H9 (cell line): ENCODE results near the gene LPAR1. TPM values are rescaled to one million over a fixed set of nuclear protein-coding genes. Genes with fewer than 3 reads are reported as not detected.
"Not testable (repeated sequence)": the region's sequence is repeated elsewhere in the genome, so short reads cannot be mapped to it uniquely, and the experiment has no call there.

Experiments used
- DNase-seq: peaks from one replicate; pipeline ENCODE4 v3.0.0-alpha.2; 2017
- H2AFZ ChIP-seq: one replicate; pipeline ENCODE4 v1.6.1; 2013; ENCODE audit warnings: mild to moderate bottlenecking, low read length, control low read depth, moderate library complexity
- H2AK5ac ChIP-seq: 2 replicates; pipeline ENCODE4 v1.6.1; 2013; ENCODE audit warnings: low read length, control low read depth, mixed read lengths; ENCODE audit not compliant: insufficient read length
- H2BK120ac ChIP-seq: one replicate; pipeline ENCODE4 v1.6.1; 2013; ENCODE audit warnings: low read depth, mild to moderate bottlenecking, low read length, control low read depth, inconsistent platforms; ENCODE audit not compliant: poor library complexity, severe bottlenecking
- H2BK12ac ChIP-seq: 2 replicates; pipeline ENCODE4 v1.6.1; 2013; ENCODE audit warnings: low read length, control low read depth, mixed read lengths, low read depth; ENCODE audit not compliant: insufficient read length
- H2BK15ac ChIP-seq: 2 replicates; pipeline ENCODE4 v1.6.1; 2013; ENCODE audit warnings: low read depth, low read length, control low read depth
- H2BK20ac ChIP-seq: one replicate; pipeline ENCODE4 v1.6.1; 2013; ENCODE audit warnings: low read depth, mild to moderate bottlenecking, low read length, control low read depth, inconsistent platforms; ENCODE audit not compliant: poor library complexity, severe bottlenecking
- H2BK5ac ChIP-seq: 2 replicates; pipeline ENCODE4 v1.6.1; 2013; ENCODE audit warnings: low read length, control low read depth, mixed read lengths; ENCODE audit not compliant: insufficient read length
- H3K14ac ChIP-seq: 2 replicates; pipeline ENCODE4 v1.6.1; 2013; ENCODE audit warnings: low read length, control low read depth; ENCODE audit not compliant: insufficient read depth
- H3K18ac ChIP-seq: 2 replicates; pipeline ENCODE4 v1.6.1; 2013; ENCODE audit warnings: low read depth, mild to moderate bottlenecking, mixed read lengths, low read length, control low read depth; ENCODE audit not compliant: insufficient read length
- H3K23ac ChIP-seq: 2 replicates; pipeline ENCODE4 v1.6.1; 2013; ENCODE audit warnings: low read length, control low read depth, mixed read lengths, low read depth; ENCODE audit not compliant: insufficient read length
- H3K23me2 ChIP-seq: 2 replicates; pipeline ENCODE4 v1.6.1; 2013; ENCODE audit warnings: low read depth, mild to moderate bottlenecking, mixed read lengths, low read length, control low read depth; ENCODE audit not compliant: insufficient read length, poor library complexity, severe bottlenecking
- H3K27ac ChIP-seq: 2 replicates; pipeline ENCODE4 v1.5.1; 2013; ENCODE audit warnings: low read length, control low read depth, mixed read lengths, low read depth; ENCODE audit not compliant: insufficient read length
- H3K27me3 ChIP-seq: 2 replicates; pipeline ENCODE4 v1.6.1; 2013; ENCODE audit warnings: low read length, control low read depth, inconsistent platforms; ENCODE audit not compliant: insufficient read depth
- H3K4ac ChIP-seq: 2 replicates; pipeline ENCODE4 v1.6.1; 2013; ENCODE audit warnings: low read depth, mild to moderate bottlenecking, control low read depth, inconsistent platforms, low read length, moderate library complexity
- H3K4me1 ChIP-seq: 2 replicates; pipeline ENCODE4 v1.6.1; 2013; ENCODE audit warnings: low read length, control low read depth, inconsistent platforms; ENCODE audit not compliant: insufficient read depth
- H3K4me2 ChIP-seq: 2 replicates; pipeline ENCODE4 v1.6.1; 2013; ENCODE audit warnings: low read length, control low read depth, mixed read lengths; ENCODE audit not compliant: insufficient read length, insufficient read depth
- H3K56ac ChIP-seq: 2 replicates; pipeline ENCODE4 v1.6.1; 2013; ENCODE audit warnings: low read depth, mild to moderate bottlenecking, mixed read lengths, low read length, control low read depth; ENCODE audit not compliant: insufficient read length
- H3K79me1 ChIP-seq: 2 replicates; pipeline ENCODE4 v1.6.1; 2013; ENCODE audit warnings: low read depth, mild to moderate bottlenecking, moderate library complexity, low read length, control low read depth, inconsistent platforms; ENCODE audit not compliant: insufficient read depth, poor library complexity, severe bottlenecking
- H3K79me2 ChIP-seq: 2 replicates; pipeline ENCODE4 v1.6.1; 2013; ENCODE audit warnings: low read length, control low read depth, inconsistent platforms; ENCODE audit not compliant: insufficient read depth
- H3K9ac ChIP-seq: 2 replicates; pipeline ENCODE4 v1.6.1; 2013; ENCODE audit warnings: low read length, control low read depth, mixed read lengths; ENCODE audit not compliant: insufficient read length; ENCODE audit errors: extremely low read depth
- H3K9me3 ChIP-seq: one replicate; pipeline ENCODE4 v1.6.1; 2013; ENCODE audit warnings: low read depth, low read length, inconsistent platforms; ENCODE audit not compliant: control insufficient read depth
- H3T11ph ChIP-seq: one replicate; pipeline ENCODE4 v1.6.1; 2013; ENCODE audit warnings: mild to moderate bottlenecking, low read length, control low read depth, inconsistent platforms
- H4K20me1 ChIP-seq: one replicate; pipeline ENCODE4 v1.6.1; 2013; ENCODE audit not compliant: control insufficient read depth, insufficient read length, insufficient read depth
- H4K5ac ChIP-seq: 2 replicates; pipeline ENCODE4 v1.6.1; 2013; ENCODE audit warnings: low read depth, mild to moderate bottlenecking, mixed read lengths, low read length, control low read depth; ENCODE audit not compliant: insufficient read length
- H4K8ac ChIP-seq: replicated peaks from 2 replicates; pipeline ENCODE4 v1.6.1; 2013; ENCODE audit warnings: low read length, control low read depth, mixed read lengths, low read depth; ENCODE audit not compliant: insufficient read length
- H4K91ac ChIP-seq: 2 replicates; pipeline ENCODE4 v1.6.1; 2013; ENCODE audit warnings: low read depth, mild to moderate bottlenecking, moderate library complexity, mixed read lengths, low read length, control low read depth; ENCODE audit not compliant: insufficient read length
- H3K27ac Mint-ChIP-seq, 3 experiments: 2 replicates in 2 of 3; 3 replicates in 1 of 3; pipeline ENCODE4 v1.8.0; 2020 to 2021; ENCODE audit warnings: mixed read lengths in 3 of 3, mild to moderate bottlenecking in 1 of 3, moderate library complexity in 1 of 3
- H3K27me3 Mint-ChIP-seq: 2 replicates; pipeline ENCODE4 v1.8.0; 2021; ENCODE audit warnings: low read depth, mild to moderate bottlenecking, moderate library complexity, mixed read lengths
- H3K36me3 Mint-ChIP-seq, 3 experiments: 2 replicates in 2 of 3; 3 replicates in 1 of 3; pipeline ENCODE4 v1.8.0; 2020 to 2021; ENCODE audit warnings: low read depth in 3 of 3, mixed read lengths in 3 of 3; ENCODE audit not compliant: insufficient read depth in 1 of 3
- H3K4me1 Mint-ChIP-seq, 2 experiments: 2 replicates each; pipeline ENCODE4 v1.8.0; 2020; ENCODE audit warnings: mixed read lengths in 2 of 2
- H3K4me3 Mint-ChIP-seq, 2 experiments: 2 replicates in 1 of 2; 3 replicates in 1 of 2; pipeline ENCODE4 v1.8.0; 2020 to 2021; ENCODE audit warnings: mild to moderate bottlenecking in 2 of 2, mixed read lengths in 2 of 2, moderate library complexity in 1 of 2
- H3K9me3 Mint-ChIP-seq, 2 experiments: 2 replicates in 1 of 2; 3 replicates in 1 of 2; pipeline ENCODE4 v1.8.0; 2020; ENCODE audit warnings: mild to moderate bottlenecking in 2 of 2, mixed read lengths in 2 of 2, moderate library complexity in 1 of 2
- CTCF ChIP-seq: fragments of 200-600 bp; sonication (generic); conservative IDR thresholded peaks from 3 replicates; pipeline ENCODE4 v1.8.0; 2021; ENCODE audit warnings: antibody characterized with exemption, mild to moderate bottlenecking
- WGBS: extraction: QIAGEN DNeasy Blood & Tissue Kit; methylation state at CpG from one replicate; pipeline ENCODE4 v1.1.7; 2013; ENCODE audit warnings: missing lambda C conversion rate, low lambda C conversion rate, mixed read lengths; ENCODE audit not compliant: insufficient read length; ENCODE audit errors: extremely low coverage; 5-methylcytosine and 5-hydroxymethylcytosine counted together
- total RNA-seq: library from RNA; stranded (reverse); gene quantifications from 2 replicates; pipeline ENCODE4 v1.2.1, GENCODE V29; 2021

The LPAR1 gene
- total RNA-seq, 1 experiment from 2014 or later = 1.3 TPM

- no peaks in the 10 kb centered on the region for H4K20me1 ChIP-seq
Measured at GRCh38 chr9:111050819-111051218, 12.5 kb upstream of the LPAR1 start.

GRCh38 chr9:111047287-111047686, 9.0 kb upstream of the LPAR1 start:
- not testable (repeated sequence) for H3K23ac ChIP-seq, H2BK120ac ChIP-seq, H2BK20ac ChIP-seq, H4K91ac ChIP-seq, H3K79me2 ChIP-seq, H3K4ac ChIP-seq, H3K36me3 Mint-ChIP-seq, H3K23me2 ChIP-seq, H2AK5ac ChIP-seq, H3K27me3 ChIP-seq, H3K27ac Mint-ChIP-seq, H3K18ac ChIP-seq, H3K27me3 Mint-ChIP-seq, H2AFZ ChIP-seq, H2BK12ac ChIP-seq, H4K20me1 ChIP-seq, H3K4me1 Mint-ChIP-seq, H3K4me1 ChIP-seq, H3T11ph ChIP-seq, H3K27ac ChIP-seq, H4K8ac ChIP-seq, H2BK5ac ChIP-seq, H3K9ac ChIP-seq, H3K79me1 ChIP-seq, H3K4me2 ChIP-seq, DNase-seq, H3K56ac ChIP-seq, H3K4me3 Mint-ChIP-seq, H3K9me3 ChIP-seq, H3K14ac ChIP-seq, H4K5ac ChIP-seq, H2BK15ac ChIP-seq
- no CpG with 5 or more reads among the region's 2 CpGs for WGBS
- H3K9me3 Mint-ChIP-seq = peaks cover 6 to 11% of the 10 kb centered on the region in 2 experiments; a peak in 4 of 5 replicates

More at GRCh38 chr9:111050819-111051218, 12.5 kb upstream of the LPAR1 start:
- no peak overlapping the region for H4K91ac ChIP-seq
- no peak overlapping the region for H2AFZ ChIP-seq
- H4K5ac ChIP-seq = no peak overlapping the region
- H3K23me2 ChIP-seq = no peaks in the 10 kb centered on the region
- Mint-ChIP-seq H3K36me3 (no peaks in the 10 kb centered on the region; a peak in 1 of 7 replicates), H3K27ac (no peak overlapping the region), H3K4me3 (no peak overlapping the region), H3K4me1 (no peaks in the 10 kb centered on the region), H3K9me3 (peaks cover 2 to 4% of the 10 kb centered on the region in 2 experiments; a peak in 3 of 5 replicates), H3K27me3 (no peaks in the 10 kb centered on the region)
- no peak for TF ChIP-seq CTCF
- no peak overlapping the region for H3K14ac ChIP-seq
- no peak overlapping the region for H3K4ac ChIP-seq
- H3K9me3 ChIP-seq = no peaks in the 10 kb centered on the region
- no peaks in the 10 kb centered on the region for H3K27me3 ChIP-seq
- no peak overlapping the region for H2BK15ac ChIP-seq
- H3K9ac ChIP-seq = no peak overlapping the region
- no peak for DNase-seq
- H3K4me2 ChIP-seq = no peak overlapping the region
- H2BK5ac ChIP-seq = no peak overlapping the region
- H3K56ac ChIP-seq = no peak overlapping the region
- H3K27ac ChIP-seq = no peak overlapping the region
- no peak overlapping the region for H2BK20ac ChIP-seq
- no peaks in the 10 kb centered on the region for H3K79me1 ChIP-seq
- H3K4me1 ChIP-seq = no peaks in the 10 kb centered on the region
- H4K8ac ChIP-seq = no peak overlapping the region
- no peak overlapping the region for H2AK5ac ChIP-seq
- no peaks in the 10 kb centered on the region for H3K79me2 ChIP-seq
- no peak overlapping the region for H3K23ac ChIP-seq
- no peak overlapping the region for H3T11ph ChIP-seq
- H2BK12ac ChIP-seq = no peak overlapping the region
- no peak overlapping the region for H2BK120ac ChIP-seq
- no peak overlapping the region for H3K18ac ChIP-seq
